ENCODE data around the gene CD300C. TPM values are rescaled to one million over a fixed set of nuclear protein-coding genes. Genes with fewer than 3 reads are reported as not detected.

The CD300C gene
- total RNA-seq, 1 experiment from 2014 or later, result not detected

DNA sequence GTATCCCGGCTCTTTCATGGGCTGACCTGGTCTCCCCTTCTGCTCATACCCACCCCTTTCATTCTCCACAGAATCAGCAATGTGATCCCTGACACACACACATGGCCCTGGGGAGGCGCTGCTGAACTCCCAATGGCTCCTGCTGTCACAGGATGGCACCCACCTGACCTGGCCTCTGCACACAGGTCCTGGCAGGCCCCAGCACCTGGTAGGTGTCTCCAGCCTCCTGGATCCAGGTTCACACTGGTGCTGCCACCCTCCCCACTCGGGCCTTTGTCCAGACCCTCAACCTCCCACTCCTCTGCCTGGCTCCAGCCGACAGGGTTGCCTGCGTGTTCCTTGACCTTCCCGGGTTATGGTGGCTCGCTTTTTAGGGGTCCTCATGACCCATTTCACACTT is 1.3 kb upstream of the CD300C start:
- H3K4me3 ChIP-seq (ENCODE audit: low read depth, low read length, poor library complexity, severe bottlenecking), result no peak overlapping the region
- intact Hi-C loops (cut with micrococcal nuclease; ENCODE audit: unreplicated experiment), result no loop called here
- no TSS peak for BruUV-seq (replicated peaks)
- H3K36me3 ChIP-seq (ENCODE audit: insufficient read depth, low read length, poor library complexity, severe bottlenecking), result no peaks in the 10 kb centered on the region
- ChIA-PET POLR2A (ENCODE audit: low non-redundant PET) (no interaction called here), CTCF (no interaction called here)
- no peaks in the 10 kb centered on the region for H3K4me1 ChIP-seq (ENCODE audit: insufficient read depth, low read length, poor library complexity, severe bottlenecking)
- no peaks in the 10 kb centered on the region for H3K27me3 ChIP-seq (replicated peaks; ENCODE audit: insufficient read depth, low read depth, low read length, poor library complexity)
- H3K9me3 ChIP-seq (ENCODE audit: low read depth, low read length, poor library complexity, severe bottlenecking), result no peaks in the 10 kb centered on the region
- DNase-seq (ENCODE audit: low spot score), result no peak
- H3K27ac ChIP-seq (ENCODE audit: low read depth, low read length, poor library complexity, severe bottlenecking), result no peak overlapping the region
- no peak for TF ChIP-seq EZH2 (IDR thresholded peaks at IDR 0.05; ENCODE audit: borderline replicate concordance, low read depth, low read length, poor library complexity, severe bottlenecking)
- TF ChIP-seq, protein P1, sequence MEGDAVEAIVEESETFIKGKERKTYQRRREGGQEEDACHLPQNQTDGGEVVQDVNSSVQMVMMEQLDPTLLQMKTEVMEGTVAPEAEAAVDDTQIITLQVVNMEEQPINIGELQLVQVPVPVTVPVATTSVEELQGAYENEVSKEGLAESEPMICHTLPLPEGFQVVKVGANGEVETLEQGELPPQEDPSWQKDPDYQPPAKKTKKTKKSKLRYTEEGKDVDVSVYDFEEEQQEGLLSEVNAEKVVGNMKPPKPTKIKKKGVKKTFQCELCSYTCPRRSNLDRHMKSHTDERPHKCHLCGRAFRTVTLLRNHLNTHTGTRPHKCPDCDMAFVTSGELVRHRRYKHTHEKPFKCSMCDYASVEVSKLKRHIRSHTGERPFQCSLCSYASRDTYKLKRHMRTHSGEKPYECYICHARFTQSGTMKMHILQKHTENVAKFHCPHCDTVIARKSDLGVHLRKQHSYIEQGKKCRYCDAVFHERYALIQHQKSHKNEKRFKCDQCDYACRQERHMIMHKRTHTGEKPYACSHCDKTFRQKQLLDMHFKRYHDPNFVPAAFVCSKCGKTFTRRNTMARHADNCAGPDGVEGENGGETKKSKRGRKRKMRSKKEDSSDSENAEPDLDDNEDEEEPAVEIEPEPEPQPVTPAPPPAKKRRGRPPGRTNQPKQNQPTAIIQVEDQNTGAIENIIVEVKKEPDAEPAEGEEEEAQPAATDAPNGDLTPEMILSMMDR (conservative IDR thresholded peaks at IDR 0.05; ENCODE audit: low read depth, low read length), result no peak

DNA sequence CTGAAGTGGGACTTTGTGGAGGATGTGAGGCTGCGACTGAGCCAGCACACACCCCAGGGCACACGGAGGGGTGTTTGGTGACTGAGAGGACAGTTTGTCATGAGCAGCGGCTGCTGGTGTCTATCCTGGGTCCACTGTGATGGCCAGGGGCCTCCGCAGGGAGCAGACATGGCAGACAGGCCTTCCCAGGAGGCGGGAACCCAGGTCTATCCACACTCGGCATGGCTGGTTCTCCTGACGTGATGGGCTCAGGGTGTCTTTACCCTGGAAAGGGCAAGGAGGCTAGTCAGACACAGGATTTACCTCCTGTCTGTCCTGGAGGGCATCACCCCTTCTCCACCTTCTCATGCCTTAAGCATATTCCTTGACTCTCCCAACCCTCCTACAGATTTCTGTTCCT is 671 bp upstream of the CD300C start:
- H3K9me3 ChIP-seq (ENCODE audit: low read depth, low read length, poor library complexity, severe bottlenecking), result no peaks in the 10 kb centered on the region
- intact Hi-C loops (cut with micrococcal nuclease; ENCODE audit: unreplicated experiment), result no loop called here
- no peaks in the 10 kb centered on the region for H3K4me1 ChIP-seq (ENCODE audit: insufficient read depth, low read length, poor library complexity, severe bottlenecking)
- H3K4me3 ChIP-seq (ENCODE audit: low read depth, low read length, poor library complexity, severe bottlenecking), result no peak overlapping the region
- no peak overlapping the region for H3K27ac ChIP-seq (ENCODE audit: low read depth, low read length, poor library complexity, severe bottlenecking)
- ChIA-PET CTCF (no interaction called here), POLR2A (ENCODE audit: low non-redundant PET) (no interaction called here)
- DNase-seq (ENCODE audit: low spot score), result no peak
- no TSS peak for BruUV-seq (replicated peaks)
- H3K27me3 ChIP-seq (replicated peaks; ENCODE audit: insufficient read depth, low read depth, low read length, poor library complexity), result no peaks in the 10 kb centered on the region
- TF ChIP-seq EZH2 (IDR thresholded peaks at IDR 0.05; ENCODE audit: borderline replicate concordance, low read depth, low read length, poor library complexity, severe bottlenecking), result no peak
- TF ChIP-seq, protein P1 (conservative IDR thresholded peaks at IDR 0.05; ENCODE audit: low read depth, low read length), result no peak
- no peaks in the 10 kb centered on the region for H3K36me3 ChIP-seq (ENCODE audit: insufficient read depth, low read length, poor library complexity, severe bottlenecking)

DNA sequence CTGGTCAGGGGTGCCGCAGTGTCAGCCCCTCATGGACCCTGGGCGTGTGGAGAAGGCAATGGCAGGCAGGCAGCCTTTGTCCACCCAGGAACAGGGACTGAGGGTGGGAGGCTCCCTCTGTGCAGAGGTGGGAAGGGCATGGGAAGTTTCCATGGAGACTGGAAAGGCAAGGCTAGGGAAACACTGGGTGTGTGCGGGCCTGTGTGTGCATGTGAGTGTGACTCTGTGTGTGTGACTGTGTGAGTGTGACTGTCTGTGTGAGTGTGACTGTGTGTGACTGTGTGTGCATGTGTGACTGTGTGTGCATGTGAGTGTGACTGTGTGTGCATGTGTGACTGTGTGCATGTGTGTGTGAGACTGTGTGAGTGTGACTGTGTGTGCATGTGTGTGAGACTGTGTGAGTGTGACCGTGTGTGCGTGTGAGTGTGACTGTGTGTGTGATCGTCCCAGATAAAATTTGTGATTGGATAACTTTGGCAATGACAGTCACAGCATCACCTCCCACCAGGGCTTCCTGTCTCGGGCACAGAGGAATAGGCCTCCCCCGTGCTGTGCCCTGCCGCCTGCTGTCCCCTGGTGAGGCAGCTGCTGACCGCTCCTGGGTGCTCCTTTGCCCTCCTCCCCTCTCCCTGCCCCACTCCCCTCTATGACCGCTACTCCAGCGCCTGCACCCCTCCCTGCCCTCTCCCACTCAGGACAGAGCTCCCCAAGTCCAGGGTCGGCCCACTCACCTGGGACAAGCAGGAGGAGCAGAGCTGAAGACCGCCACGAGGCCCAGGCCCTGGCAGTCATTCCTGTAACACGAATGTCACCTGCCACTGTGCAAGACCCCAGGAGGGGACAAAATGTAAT is 698 bp downstream of the CD300C start:
- Histone ChIP-seq H3K27ac (ENCODE audit: low read depth, low read length, poor library complexity, severe bottlenecking) (no peak overlapping the region), H3K4me3 (ENCODE audit: low read depth, low read length, poor library complexity, severe bottlenecking) (no peak overlapping the region), H3K36me3 (ENCODE audit: insufficient read depth, low read length, poor library complexity, severe bottlenecking) (no peaks in the 10 kb centered on the region), H3K9me3 (ENCODE audit: low read depth, low read length, poor library complexity, severe bottlenecking) (no peaks in the 10 kb centered on the region), H3K27me3 (replicated peaks; ENCODE audit: insufficient read depth, low read depth, low read length, poor library complexity) (no peaks in the 10 kb centered on the region), H3K4me1 (ENCODE audit: insufficient read depth, low read length, poor library complexity, severe bottlenecking) (no peaks in the 10 kb centered on the region)
- BruUV-seq (replicated peaks), result no TSS peak
- intact Hi-C loops (cut with micrococcal nuclease; ENCODE audit: unreplicated experiment), result no loop called here
- DNase-seq (ENCODE audit: low spot score), result no peak
- no peak for TF ChIP-seq EZH2 (IDR thresholded peaks at IDR 0.05; ENCODE audit: borderline replicate concordance, low read depth, low read length, poor library complexity, severe bottlenecking)
- TF ChIP-seq, protein P1 (conservative IDR thresholded peaks at IDR 0.05; ENCODE audit: low read depth, low read length), result no peak
- POLR2A ChIA-PET (ENCODE audit: low non-redundant PET), result no interaction called here
- CTCF ChIA-PET, result no interaction called here
